GM12892 (cell line): Measurements from ENCODE around the gene RASA2.

Experiments used
- POLR2A ChIP-seq: IDR thresholded peaks from 2 replicates; pipeline ENCODE4 v1.6.1; 2011; ENCODE audit warnings: low read depth, low read length, control low read depth
- POLR2AphosphoS5 ChIP-seq: IDR thresholded peaks from 2 replicates; pipeline ENCODE4 v1.6.1; 2011; ENCODE audit warnings: low read depth, low read length, control low read depth

GRCh38 chr3:141477224-141477623, 9.6 kb upstream of the RASA2 start:
- TF ChIP-seq POLR2AphosphoS5 (no peak), POLR2A (no peak)
